Activated B cell treated with CpG ODN at 0.5 μM for 24 hours (primary cell): ENCODE results near the gene TOGARAM1. TPM values are rescaled to one million over a fixed set of nuclear protein-coding genes. Genes with fewer than 3 reads are reported as not detected.
A peak's percentile ranks its signal among the peaks of the same experiment; 100 is the strongest.

Experiments used
- ATAC-seq: fragments of 200-7000 bp; cut with Tn5 transposase; one replicate; pipeline ENCODE4 v1.10.0; 2021; ENCODE audit warnings: low read depth, mild to moderate bottlenecking, moderate library complexity
- CTCF ChIA-PET: fragments of 350-600 bp; sonication (Branson Sonifier 250); formaldehyde crosslinking; loops from one replicate; lab custom pipeline; 2021; ENCODE audit warnings: antibody characterized with exemption; lab: Charles Lee
- POLR2A ChIA-PET: fragments of 350-600 bp; sonication (Branson Sonifier 250); formaldehyde crosslinking; loops from one replicate; lab custom pipeline; 2021; ENCODE audit warnings: antibody characterized with exemption; lab: Charles Lee
- DNase-seq: peaks from one replicate; pipeline ENCODE4 v3.0.0; 2022
- H3K27ac Mint-ChIP-seq: one replicate; pipeline ENCODE4 v1.8.0; 2020; ENCODE audit warnings: mixed read lengths
- H3K27me3 Mint-ChIP-seq: one replicate; pipeline ENCODE4 v1.8.0; 2021; ENCODE audit warnings: mixed read lengths
- H3K36me3 Mint-ChIP-seq: one replicate; pipeline ENCODE4 v1.8.0; 2021; ENCODE audit warnings: low read depth, mixed read lengths
- H3K4me1 Mint-ChIP-seq: one replicate; pipeline ENCODE4 v1.8.0; 2021; ENCODE audit warnings: mixed read lengths
- H3K4me3 Mint-ChIP-seq: one replicate; pipeline ENCODE4 v1.8.0; 2020; ENCODE audit warnings: mild to moderate bottlenecking, mixed read lengths
- H3K9me3 Mint-ChIP-seq: one replicate; pipeline ENCODE4 v1.8.0; 2020; ENCODE audit warnings: mixed read lengths
- intact Hi-C: fragments of 100-400 bp; cut with micrococcal nuclease; formaldehyde crosslinking; loops from one replicate; pipeline ENCODE4 v1.15.1; 2024
- total RNA-seq: library from RNA; stranded (reverse); gene quantifications from 2 replicates; pipeline ENCODE4 v1.2.3, GENCODE V29; 2022
- TF ChIP-seq, protein P1 (sequence below): fragments of 200-600 bp; IDR thresholded peaks from one replicate; pipeline ENCODE4 v1.8.0; 2022; ENCODE audit warnings: antibody characterized with exemption, mild to moderate bottlenecking

TOGARAM1 gene
- total RNA-seq, 1 donor from 2014 or later = 16.9 TPM

DNA sequence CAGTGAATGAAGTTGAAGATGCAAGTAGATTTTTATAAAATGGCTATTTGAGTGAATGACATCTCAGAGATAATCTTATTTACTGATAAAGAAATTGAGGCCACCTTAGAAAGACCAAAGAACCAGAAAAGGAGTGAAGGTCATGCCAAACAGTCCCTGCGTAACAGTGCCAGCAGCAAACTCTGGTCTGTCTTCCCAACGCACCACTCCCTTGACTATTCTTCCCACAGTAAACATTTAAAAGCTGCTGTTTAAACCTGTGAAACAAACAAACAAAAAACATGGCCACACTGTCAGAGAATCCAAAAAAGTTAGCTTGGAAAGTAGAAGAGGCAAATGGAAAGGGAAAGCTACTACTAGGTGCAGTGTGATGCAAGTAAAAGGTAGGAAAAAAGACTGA lies 120.4 kb downstream of the TOGARAM1 start:
- Mint-ChIP-seq H3K4me1 (peaks cover 31% of the 10 kb centered on the region), H3K36me3 (peaks cover 10% of the 10 kb centered on the region), H3K9me3 (no peaks in the 10 kb centered on the region), H3K27ac (no peak overlapping the region), H3K27me3 (no peaks in the 10 kb centered on the region), H3K4me3 (no peak overlapping the region)
- POLR2A ChIA-PET = interaction anchor here (1.3 to 2.1 kb wide), 2 partner anchors 120 to 186 kb away, joined by 4 to 12 read pairs; partner anchors contain the start of genes KLHL28 and TOGARAM1
- ATAC-seq (no peak), DNase-seq (no peak)
- TF ChIP-seq, protein P1, sequence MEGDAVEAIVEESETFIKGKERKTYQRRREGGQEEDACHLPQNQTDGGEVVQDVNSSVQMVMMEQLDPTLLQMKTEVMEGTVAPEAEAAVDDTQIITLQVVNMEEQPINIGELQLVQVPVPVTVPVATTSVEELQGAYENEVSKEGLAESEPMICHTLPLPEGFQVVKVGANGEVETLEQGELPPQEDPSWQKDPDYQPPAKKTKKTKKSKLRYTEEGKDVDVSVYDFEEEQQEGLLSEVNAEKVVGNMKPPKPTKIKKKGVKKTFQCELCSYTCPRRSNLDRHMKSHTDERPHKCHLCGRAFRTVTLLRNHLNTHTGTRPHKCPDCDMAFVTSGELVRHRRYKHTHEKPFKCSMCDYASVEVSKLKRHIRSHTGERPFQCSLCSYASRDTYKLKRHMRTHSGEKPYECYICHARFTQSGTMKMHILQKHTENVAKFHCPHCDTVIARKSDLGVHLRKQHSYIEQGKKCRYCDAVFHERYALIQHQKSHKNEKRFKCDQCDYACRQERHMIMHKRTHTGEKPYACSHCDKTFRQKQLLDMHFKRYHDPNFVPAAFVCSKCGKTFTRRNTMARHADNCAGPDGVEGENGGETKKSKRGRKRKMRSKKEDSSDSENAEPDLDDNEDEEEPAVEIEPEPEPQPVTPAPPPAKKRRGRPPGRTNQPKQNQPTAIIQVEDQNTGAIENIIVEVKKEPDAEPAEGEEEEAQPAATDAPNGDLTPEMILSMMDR = no peak
- intact Hi-C loops = no loop called here
- CTCF ChIA-PET = no interaction called here

DNA sequence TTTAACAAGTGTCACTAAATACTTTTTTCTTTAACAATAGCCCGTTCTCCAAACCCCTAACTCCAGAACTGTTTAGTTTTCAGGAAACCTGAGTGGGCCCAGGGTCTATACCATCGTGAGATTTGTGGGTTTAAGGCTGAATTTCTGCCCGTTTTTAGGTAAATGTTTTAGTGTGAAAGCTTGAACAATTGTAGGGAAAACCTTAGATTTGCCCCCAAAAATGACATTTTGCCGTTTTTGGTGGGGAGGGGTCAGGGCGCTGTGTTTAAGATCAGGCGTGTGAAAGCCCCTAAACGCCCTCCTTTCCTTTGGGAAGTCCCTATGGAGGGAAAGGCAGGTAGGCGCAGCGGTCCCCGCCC lies 121.6 kb downstream of the TOGARAM1 start:
- no peak for DNase-seq
- intact Hi-C loops = loop anchor here (1.0 kb wide), 1 partner anchor 170 kb away; the partner anchor contains the start of gene MIS18BP1
- H3K4me3 Mint-ChIP-seq = peak overlapping the region; percentile 96

DNA sequence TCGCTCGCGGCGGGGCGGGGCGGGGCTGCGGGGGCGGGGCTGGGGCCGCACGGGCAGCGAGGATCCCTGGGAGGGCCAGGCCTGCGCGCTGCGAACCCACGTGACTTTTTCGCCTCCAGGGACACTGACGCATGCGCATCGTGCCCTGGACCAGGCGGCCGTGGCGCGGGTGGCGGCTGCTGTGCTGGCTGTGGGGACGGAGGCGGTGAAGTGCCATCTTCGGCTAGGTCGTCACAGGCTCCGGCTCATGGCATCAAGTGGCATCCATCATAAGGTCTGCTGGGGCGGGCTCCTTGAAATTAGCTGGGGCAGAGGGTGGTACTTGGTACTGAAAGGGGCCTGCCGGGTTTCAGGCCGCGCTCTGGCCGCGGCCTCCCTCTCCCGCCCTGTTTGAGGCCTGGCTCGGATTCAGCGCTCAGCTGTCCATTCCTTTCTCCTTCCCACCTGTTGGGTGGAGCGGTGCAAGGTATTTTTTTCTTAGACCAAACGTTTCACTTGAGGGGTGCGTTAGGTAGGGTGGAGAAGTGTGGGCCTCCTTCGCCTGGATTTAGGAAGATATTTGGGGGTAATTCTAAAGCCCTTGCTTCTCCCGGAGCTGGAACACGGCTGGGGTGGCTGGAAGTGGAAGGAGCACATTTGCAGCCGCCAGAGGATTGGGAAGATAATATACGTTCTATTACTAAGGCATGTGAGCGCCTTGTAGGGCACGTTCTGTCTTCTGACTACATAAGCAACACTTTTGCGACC lies 122.2 kb downstream of the TOGARAM1 start, which contains the start of gene PRPF39:
TSS of gene PRPF39 (plus strand) at position 141 of the 747 bp plus-strand sequence. CDS start 11,124 bp downstream, outside the sequence.
- POLR2A ChIA-PET = interaction anchor here (0.8 to 2.4 kb wide), 3 partner anchors 50 to 187 kb away, joined by 4 to 24 read pairs (median 12); partner anchors contain the start of genes FKBP3, KLHL28 and TOGARAM1
- intact Hi-C loops = loop anchor here (1.0 to 2.0 kb wide), 5 partner anchors 17 to 187 kb away; partner anchors contain the start of genes FKBP3, MIS18BP1 and TOGARAM1
- Mint-ChIP-seq H3K27me3 (no peaks in the 10 kb centered on the region), H3K9me3 (no peaks in the 10 kb centered on the region), H3K36me3 (peaks cover 13% of the 10 kb centered on the region), H3K27ac (peak within 1 kb of the TSS; percentile 92), H3K4me3 (peak within 1 kb of the TSS; percentile 96), H3K4me1 (peaks cover 46% of the 10 kb centered on the region)
- DNase-seq (peak; percentile 97), ATAC-seq (peak; percentile 94)
- TF ChIP-seq, protein P1 = no peak
- CTCF ChIA-PET = interaction anchor here (1.6 kb wide), 1 partner anchor 169 kb away, joined by 4 read pairs; the partner anchor contains the start of gene MIS18BP1

More for the DNA sequence above, 121.6 kb downstream of the TOGARAM1 start:
- H3K4me1 Mint-ChIP-seq = peaks cover 40% of the 10 kb centered on the region
- TF ChIP-seq, protein P1 = no peak
- ChIA-PET POLR2A (interaction anchor here (1.3 to 2.4 kb wide), 3 partner anchors 50 to 187 kb away, joined by 4 to 24 read pairs (median 12); partner anchors contain the start of genes FKBP3, KLHL28 and TOGARAM1), CTCF (interaction anchor here (1.6 kb wide), 1 partner anchor 170 kb away, joined by 4 read pairs; the partner anchor contains the start of gene MIS18BP1)
- H3K27ac Mint-ChIP-seq = peak overlapping the region; percentile 92
- ATAC-seq = no peak
- no peaks in the 10 kb centered on the region for H3K27me3 Mint-ChIP-seq
- H3K36me3 Mint-ChIP-seq = peaks cover 10% of the 10 kb centered on the region
- no peaks in the 10 kb centered on the region for H3K9me3 Mint-ChIP-seq

DNA sequence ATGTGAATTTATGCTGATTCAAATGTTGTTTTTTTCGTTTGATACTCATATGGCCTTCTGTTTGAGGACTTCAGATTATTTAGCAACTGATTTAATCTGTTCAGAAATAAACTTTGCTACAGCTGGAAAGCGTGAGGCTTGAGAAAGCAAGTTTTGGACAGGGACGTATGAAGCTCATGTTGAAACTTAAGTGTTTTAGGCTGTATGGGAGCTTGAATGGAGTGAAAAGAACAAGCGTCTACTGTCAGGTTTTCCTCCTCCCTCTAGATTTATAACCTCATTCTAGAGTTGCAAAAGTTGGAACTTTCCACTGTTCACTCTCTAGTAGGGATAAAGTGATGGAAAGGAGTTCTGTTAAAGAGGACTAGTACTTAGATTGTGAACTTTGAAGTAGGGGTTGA lies 123.0 kb downstream of the TOGARAM1 start:
- no peak for DNase-seq
- CTCF ChIA-PET = no interaction called here

More for the DNA sequence above, 123.0 kb downstream of the TOGARAM1 start:
- intact Hi-C loops = loop anchor here (1.0 to 2.0 kb wide), 4 partner anchors 16 to 188 kb away; partner anchors contain the start of genes FKBP3 and TOGARAM1
- POLR2A ChIA-PET = interaction anchor here (2.4 kb wide), 1 partner anchor 49 kb away, joined by 24 read pairs; the partner anchor contains the start of gene FKBP3
- TF ChIP-seq, protein P1 = no peak
- ATAC-seq = no peak
- H3K27ac Mint-ChIP-seq = peak overlapping the region; percentile 54
- peaks cover 13% of the 10 kb centered on the region for H3K36me3 Mint-ChIP-seq
- H3K27me3 Mint-ChIP-seq = no peaks in the 10 kb centered on the region
- H3K9me3 Mint-ChIP-seq = no peaks in the 10 kb centered on the region
- H3K4me3 Mint-ChIP-seq = peak overlapping the region; percentile 96
- H3K4me1 Mint-ChIP-seq = peaks cover 53% of the 10 kb centered on the region
